B cell (primary cell): ENCODE data around the gene MYL6. TPM values are rescaled to one million over a fixed set of nuclear protein-coding genes. Genes with fewer than 3 reads are reported as not detected.
A peak's percentile ranks its signal among the peaks of the same experiment; 100 is the strongest.

Experiments
- ATAC-seq: fragments of 200-7000 bp; cut with Tn5 transposase; one replicate; pipeline ENCODE4 v1.10.0; 2021; ENCODE audit warnings: low read depth, mild to moderate bottlenecking, moderate number of reproducible peaks, moderate library complexity
- CTCF ChIA-PET: fragments of 350-600 bp; sonication (Branson Sonifier 250); formaldehyde crosslinking; loops from one replicate; lab custom pipeline; 2021; ENCODE audit warnings: antibody characterized with exemption, inconsistent platforms; lab: Charles Lee
- POLR2A ChIA-PET: fragments of 350-600 bp; sonication (Branson Sonifier 250); formaldehyde crosslinking; loops from one replicate; lab custom pipeline; 2021; ENCODE audit warnings: antibody characterized with exemption; lab: Charles Lee
- DNase-seq: peaks from one replicate; pipeline ENCODE4 v3.0.0; 2013
- H2AFZ ChIP-seq: 2 replicates; pipeline ENCODE4 v1.6.1; 2012; ENCODE audit warnings: mild to moderate bottlenecking, low read depth, low read length; ENCODE audit not compliant: insufficient read depth, poor library complexity, severe bottlenecking
- H3K27ac ChIP-seq, 2 donors: 1 replicate in 1 of 2; 2 replicates in 1 of 2; pipeline ENCODE4 v1.5.1; 2012 to 2013; ENCODE audit warnings: low read length in 2 of 2, mild to moderate bottlenecking in 2 of 2, moderate library complexity in 1 of 2
- H3K27me3 ChIP-seq, 4 experiments: fragments of 200-600 bp in 1 of 4; sonication (generic) in 1 of 4; replicated peaks in 1 of 4; 1 replicate in 2 of 4; 2 replicates in 2 of 4; pipeline versions ENCODE4 v1.6.1 to v1.7.0; 2013 to 2016; ENCODE audit warnings: low read length in 3 of 4, mild to moderate bottlenecking in 2 of 4, mixed read lengths in 1 of 4, moderate library complexity in 1 of 4; ENCODE audit not compliant: insufficient read depth in 4 of 4, control insufficient read depth in 3 of 4; ENCODE audit errors: control extremely low read depth in 1 of 4
- H3K36me3 ChIP-seq, 2 experiments: replicated peaks in 1 of 2; 1 replicate in 1 of 2; 2 replicates in 1 of 2; pipeline versions ENCODE4 v1.6.1 to v1.7.1; 2013; ENCODE audit warnings: low read length in 1 of 2; ENCODE audit not compliant: insufficient read depth in 2 of 2, control insufficient read depth in 1 of 2; ENCODE audit errors: control extremely low read depth in 1 of 2, extremely low read depth in 1 of 2
- H3K4me1 ChIP-seq, 2 donors: fragments of 200-600 bp in 1 of 2; sonication (generic) in 1 of 2; 1 replicate in 1 of 2; 2 replicates in 1 of 2; pipeline versions ENCODE4 v1.5.1 to v1.6.1; 2013 to 2017; ENCODE audit warnings: low read length in 2 of 2; ENCODE audit not compliant: control insufficient read depth in 2 of 2, insufficient read depth in 2 of 2
- H3K4me2 ChIP-seq: replicated peaks from 2 replicates; pipeline ENCODE3; 2012; ENCODE audit warnings: mild to moderate bottlenecking, low read depth, low read length; ENCODE audit not compliant: poor library complexity, severe bottlenecking
- H3K4me3 ChIP-seq, 5 experiments: fragments of 200-600 bp in 1 of 5; sonication (generic) in 1 of 5; 1 replicate in 3 of 5; 2 replicates in 2 of 5; pipeline versions ENCODE4 v1.5.1 to v1.7.0; 2011 to 2016; ENCODE audit warnings: low read length in 4 of 5, mild to moderate bottlenecking in 4 of 5, low read depth in 2 of 5, control low read depth in 1 of 5, moderate library complexity in 1 of 5; ENCODE audit not compliant: insufficient read depth in 1 of 5; ENCODE audit errors: control extremely low read depth in 1 of 5, extremely low read depth in 1 of 5
- H3K79me2 ChIP-seq: fragments of 200-600 bp; sonication (generic); one replicate; pipeline ENCODE4 v1.6.0; 2016; ENCODE audit warnings: low read length; ENCODE audit not compliant: control insufficient read depth, insufficient read depth
- H3K9ac ChIP-seq: fragments of 200-600 bp; sonication (generic); 2 replicates; pipeline ENCODE4 v1.6.1; 2017; ENCODE audit warnings: mild to moderate bottlenecking, low read length, moderate library complexity
- H3K9me3 ChIP-seq, 3 donors: one replicate each; pipeline versions ENCODE4 v1.6.1 to v1.7.1; 2013; ENCODE audit warnings: low read length in 2 of 3; ENCODE audit not compliant: control insufficient read depth in 2 of 3, insufficient read depth in 1 of 3; ENCODE audit errors: control extremely low read depth in 1 of 3
- H4K20me1 ChIP-seq: 2 replicates; pipeline ENCODE4 v1.6.0; 2012; ENCODE audit warnings: mild to moderate bottlenecking, low read length; ENCODE audit not compliant: insufficient read depth, control insufficient read depth, poor library complexity, severe bottlenecking
- H3K27ac Mint-ChIP-seq: one replicate; pipeline ENCODE4 v1.8.0; 2021; ENCODE audit warnings: mixed read lengths
- H3K27me3 Mint-ChIP-seq: one replicate; pipeline ENCODE4 v1.8.0; 2021; ENCODE audit warnings: mixed read lengths
- H3K4me1 Mint-ChIP-seq: one replicate; pipeline ENCODE4 v1.8.0; 2021; ENCODE audit warnings: mixed read lengths
- H3K4me3 Mint-ChIP-seq: one replicate; pipeline ENCODE4 v1.8.0; 2021; ENCODE audit warnings: mixed read lengths
- H3K9me3 Mint-ChIP-seq: one replicate; pipeline ENCODE4 v1.8.0; 2022; ENCODE audit warnings: mixed read lengths; ENCODE audit not compliant: insufficient read depth
- EZH2 ChIP-seq: IDR thresholded peaks from 2 replicates; pipeline ENCODE4 v1.6.1; 2012; ENCODE audit warnings: borderline replicate concordance, low read depth, mild to moderate bottlenecking, moderate library complexity, low read length; ENCODE audit not compliant: insufficient read depth, poor library complexity, severe bottlenecking
- WGBS: methylation state at CpG from one replicate; pipeline ENCODE4 v1.1.5; 2013; ENCODE audit warnings: missing lambda C conversion rate; ENCODE audit not compliant: insufficient coverage; 5-methylcytosine and 5-hydroxymethylcytosine counted together
- intact Hi-C: fragments of 100-400 bp; cut with micrococcal nuclease; formaldehyde crosslinking; loops from one replicate; pipeline ENCODE4 v1.10.0; 2022
- polyA plus RNA-seq: library from polyadenylated mRNA; depleted of rRNA; stranded (reverse); fragments of >200 nt; gene quantifications from 2 replicates; pipeline ENCODE4 v1.2.3, GENCODE V29; 2012
- total RNA-seq, 2 donors: library from RNA; stranded (reverse); fragments of 120-200 nt in 1 of 2; gene quantifications; 1 replicate in 1 of 2; 2 replicates in 1 of 2; pipeline versions ENCODE4 v1.2.3 to v1.2.4, GENCODE V29; 2013 to 2022
- TF ChIP-seq, protein P1 (sequence below): fragments of 200-600 bp; IDR thresholded peaks from one replicate; pipeline ENCODE4 v1.8.0; 2022; ENCODE audit warnings: antibody characterized with exemption, mild to moderate bottlenecking

MYL6 gene
- total and polyA plus RNA-seq, 2 donors (not counting 1 experiment from before 2014, with no cell fraction given), result 675 to 711 TPM

DNA sequence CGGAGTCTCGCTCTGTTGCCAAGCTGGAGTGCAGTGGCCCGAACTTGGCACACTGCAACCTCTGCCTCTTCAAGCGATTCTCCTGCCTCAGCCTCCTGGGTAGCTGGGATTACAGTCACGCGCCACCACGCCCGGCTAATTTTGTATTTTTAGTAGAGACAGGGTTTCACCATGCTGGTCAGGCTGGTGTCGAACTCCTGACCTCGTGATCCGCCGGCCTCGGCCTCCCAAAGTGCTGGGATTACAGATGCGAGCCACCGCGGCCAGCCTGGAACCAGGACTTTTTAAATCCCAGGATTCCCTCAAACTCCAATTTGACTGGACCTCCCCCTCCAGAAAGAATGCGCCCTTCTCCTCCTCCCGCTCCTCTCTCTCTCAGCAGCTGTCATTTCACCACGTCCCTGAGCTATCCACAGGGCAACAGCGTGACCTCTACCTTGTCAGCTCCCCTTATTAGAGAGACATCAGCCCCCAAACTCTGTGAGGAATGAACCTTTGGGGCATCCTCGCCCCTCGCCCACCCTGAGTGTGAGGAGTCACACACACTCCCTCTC, 28.1 kb upstream of the MYL6 start:
- intact Hi-C loops, result loop anchor here (5.0 kb wide), 1 partner anchor 133 kb away; the partner anchor contains the start of gene SUOX
- CTCF ChIA-PET, result interaction anchor here (1.4 to 13.8 kb wide), 3 partner anchors 12 to 60 kb away, joined by 4 to 247 read pairs (median 5); partner anchors contain the start of genes SMARCC2 and ZC3H10
- ATAC-seq (no peak), DNase-seq (no peak)
- Mint-ChIP-seq H3K9me3 (no peaks in the 10 kb centered on the region), H3K27me3 (no peaks in the 10 kb centered on the region), H3K27ac (peak overlapping the region; percentile 98), H3K4me3 (peak overlapping the region; percentile 100), H3K4me1 (peaks cover 57% of the 10 kb centered on the region)
- Histone ChIP-seq H3K9me3 (no peaks in the 10 kb centered on the region), H2AFZ (no peak overlapping the region), H3K4me3 (peak overlapping the region in 4 of 5 experiments; percentile 88 to 95 (median 92)), H3K36me3 (peaks cover 5 to 46% of the 10 kb centered on the region in 2 experiments), H3K27me3 (no peaks in the 10 kb centered on the region), H3K4me2 (peak overlapping the region; percentile 96), H3K9ac (peak overlapping the region; percentile 92), H4K20me1 (peaks cover 35% of the 10 kb centered on the region), H3K4me1 (peaks cover 40 to 52% of the 10 kb centered on the region in 2 donors), H3K27ac (peak overlapping the region; percentile 60 to 64), H3K79me2 (peaks cover 53% of the 10 kb centered on the region)
- POLR2A ChIA-PET, result interaction anchor here (0.5 to 5.7 kb wide), 5 partner anchors 12 to 86 kb away, joined by 3 to 49 read pairs (median 7); partner anchors contain the start of genes MYL6B, RPL41 and ZC3H10
- 79% methylated on average over 18 of the region's 22 CpGs for WGBS
- TF ChIP-seq, protein P1, sequence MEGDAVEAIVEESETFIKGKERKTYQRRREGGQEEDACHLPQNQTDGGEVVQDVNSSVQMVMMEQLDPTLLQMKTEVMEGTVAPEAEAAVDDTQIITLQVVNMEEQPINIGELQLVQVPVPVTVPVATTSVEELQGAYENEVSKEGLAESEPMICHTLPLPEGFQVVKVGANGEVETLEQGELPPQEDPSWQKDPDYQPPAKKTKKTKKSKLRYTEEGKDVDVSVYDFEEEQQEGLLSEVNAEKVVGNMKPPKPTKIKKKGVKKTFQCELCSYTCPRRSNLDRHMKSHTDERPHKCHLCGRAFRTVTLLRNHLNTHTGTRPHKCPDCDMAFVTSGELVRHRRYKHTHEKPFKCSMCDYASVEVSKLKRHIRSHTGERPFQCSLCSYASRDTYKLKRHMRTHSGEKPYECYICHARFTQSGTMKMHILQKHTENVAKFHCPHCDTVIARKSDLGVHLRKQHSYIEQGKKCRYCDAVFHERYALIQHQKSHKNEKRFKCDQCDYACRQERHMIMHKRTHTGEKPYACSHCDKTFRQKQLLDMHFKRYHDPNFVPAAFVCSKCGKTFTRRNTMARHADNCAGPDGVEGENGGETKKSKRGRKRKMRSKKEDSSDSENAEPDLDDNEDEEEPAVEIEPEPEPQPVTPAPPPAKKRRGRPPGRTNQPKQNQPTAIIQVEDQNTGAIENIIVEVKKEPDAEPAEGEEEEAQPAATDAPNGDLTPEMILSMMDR, result no peak
- no peak for TF ChIP-seq EZH2

- H3K9me3 Mint-ChIP-seq, result no peaks in the 10 kb centered on the region
- H3K4me2 ChIP-seq, result no peak overlapping the region
- 89% methylated on average over 1 of the region's 4 CpGs for WGBS
- no peak overlapping the region for H3K4me3 ChIP-seq
- peaks cover 54% of the 10 kb centered on the region for H3K4me1 Mint-ChIP-seq
- CTCF ChIA-PET, result interaction anchor here (0.6 to 1.4 kb wide), 2 partner anchors 13 to 26 kb away, joined by 4 read pairs; partner anchors contain the start of gene ZC3H10
- peaks cover 5 to 52% of the 10 kb centered on the region in 2 experiments for H3K36me3 ChIP-seq
- no peaks in the 10 kb centered on the region for H3K27me3 Mint-ChIP-seq
- no peak overlapping the region for H2AFZ ChIP-seq
- no peak overlapping the region for H3K9ac ChIP-seq
- no peaks in the 10 kb centered on the region for H3K27me3 ChIP-seq
- peak overlapping the region in 1 of 2 donors; percentile 64 for H3K27ac ChIP-seq
- DNase-seq (no peak), ATAC-seq (no peak)
- intact Hi-C loops, result no loop called here
- POLR2A ChIA-PET, result interaction anchor here (5.7 kb wide), 1 partner anchor 21 kb away, joined by 28 read pairs; the partner anchor contains the start of gene MYL6B
- peak overlapping the region; percentile 27 for H3K27ac Mint-ChIP-seq
- peaks cover 53% of the 10 kb centered on the region for H3K79me2 ChIP-seq
- H3K4me3 Mint-ChIP-seq, result peak overlapping the region; percentile 30
- TF ChIP-seq, protein P1, result no peak
- TF ChIP-seq EZH2, result no peak
- no peaks in the 10 kb centered on the region for H3K9me3 ChIP-seq
- peaks cover 31 to 43% of the 10 kb centered on the region in 2 donors for H3K4me1 ChIP-seq
- H4K20me1 ChIP-seq, result peaks cover 35% of the 10 kb centered on the region
Measured at GRCh38 chr12:56130876-56131275, 27.3 kb upstream of the MYL6 start.
